Activated T-cell treated with anti-CD3 and anti-CD28 coated beads for 1 hour (primary cell): ENCODE data around the gene RPS6KA3.
A peak's percentile ranks its signal among the peaks of the same experiment; 100 is the strongest.
"Not testable (repeated sequence)": the region's sequence is repeated elsewhere in the genome, so short reads cannot be mapped to it uniquely, and the experiment has no call there.

Source experiments
- DNase-seq: peaks from one replicate; pipeline ENCODE4 v3.0.0-alpha.2; 2020; ENCODE audit warnings: low read depth

Gene RPS6KA3

GRCh38 chrX:20265221-20265725, 1.4 kb downstream of the RPS6KA3 start:
- peak; percentile 35 for DNase-seq

GRCh38 chrX:20263474-20263873, 3.2 kb downstream of the RPS6KA3 start:
- DNase-seq, result no peak

- no peak for DNase-seq
These were observed 5.8 kb downstream of the RPS6KA3 start for GRCh38 chrX:20260885-20261284.

GRCh38 chrX:20254712-20255299, 11.9 kb downstream of the RPS6KA3 start:
- DNase-seq, result no peak

GRCh38 chrX:20253232-20253543, 13.5 kb downstream of the RPS6KA3 start:
- no peak for DNase-seq

- peak; percentile 63 for DNase-seq
These were observed 14.1 kb downstream of the RPS6KA3 start for GRCh38 chrX:20252381-20253231.

- DNase-seq, result no peak
These were observed 15.0 kb downstream of the RPS6KA3 start for GRCh38 chrX:20251691-20252090.

- not testable (repeated sequence) for DNase-seq
These were observed 16.6 kb downstream of the RPS6KA3 start for GRCh38 chrX:20250146-20250545.

- no peak for DNase-seq
These were observed 18.0 kb downstream of the RPS6KA3 start for GRCh38 chrX:20248592-20249192.

GRCh38 chrX:20244931-20245330, 21.8 kb downstream of the RPS6KA3 start:
- no peak for DNase-seq

- DNase-seq, result no peak
These were observed 26.5 kb downstream of the RPS6KA3 start for GRCh38 chrX:20240201-20240600.

- no peak for DNase-seq
These were observed 28.8 kb downstream of the RPS6KA3 start for GRCh38 chrX:20237864-20238263.

- DNase-seq, result no peak
These were observed 31.0 kb downstream of the RPS6KA3 start for GRCh38 chrX:20235755-20236154.

GRCh38 chrX:20233336-20233735, 33.4 kb downstream of the RPS6KA3 start:
- DNase-seq, result no peak

GRCh38 chrX:20231598-20231997, 35.1 kb downstream of the RPS6KA3 start:
- no peak for DNase-seq

- no peak for DNase-seq
These were observed 36.3 kb downstream of the RPS6KA3 start for GRCh38 chrX:20230406-20230805.

GRCh38 chrX:20229155-20229554, 37.6 kb downstream of the RPS6KA3 start:
- DNase-seq, result no peak

GRCh38 chrX:20228245-20228644, 38.5 kb downstream of the RPS6KA3 start:
- no peak for DNase-seq

GRCh38 chrX:20227116-20227515, 39.6 kb downstream of the RPS6KA3 start:
- no peak for DNase-seq

GRCh38 chrX:20225488-20225833, 41.2 kb downstream of the RPS6KA3 start:
- DNase-seq, result no peak

- DNase-seq, result no peak
These were observed 41.8 kb downstream of the RPS6KA3 start for GRCh38 chrX:20224814-20225487.

GRCh38 chrX:20221902-20222301, 44.8 kb downstream of the RPS6KA3 start:
- no peak for DNase-seq
